Progenitor cell of endocrine pancreas (in vitro differentiated cells): ENCODE measurements around the gene SOS2. TPM values are rescaled to one million over a fixed set of nuclear protein-coding genes. Genes with fewer than 3 reads are reported as not detected.

Experiments
- DNase-seq: peaks from one replicate; pipeline ENCODE4 v3.0.0; 2021; ENCODE audit warnings: low spot score; ENCODE audit not compliant: unreplicated experiment
- H3K27ac Mint-ChIP-seq: 2 replicates; pipeline ENCODE4 v1.8.0; 2021; ENCODE audit warnings: mild to moderate bottlenecking, moderate library complexity, mixed read lengths
- H3K27me3 Mint-ChIP-seq: 2 replicates; pipeline ENCODE4 v1.8.0; 2021; ENCODE audit warnings: mixed read lengths
- H3K36me3 Mint-ChIP-seq: 2 replicates; pipeline ENCODE4 v1.8.0; 2022; ENCODE audit warnings: mixed read lengths; ENCODE audit not compliant: insufficient read depth
- H3K4me1 Mint-ChIP-seq: 2 replicates; pipeline ENCODE4 v1.8.0; 2021; ENCODE audit warnings: low read depth, mixed read lengths
- H3K4me3 Mint-ChIP-seq: 2 replicates; pipeline ENCODE4 v1.8.0; 2021; ENCODE audit warnings: low read depth, mild to moderate bottlenecking, moderate library complexity, mixed read lengths
- H3K9me3 Mint-ChIP-seq: 2 replicates; pipeline ENCODE4 v1.8.0; 2021; ENCODE audit warnings: low read depth, mixed read lengths
- total RNA-seq: library from RNA; stranded (reverse); gene quantifications from 2 replicates; pipeline ENCODE4 v1.2.1, GENCODE V29; 2021
- TF ChIP-seq, protein P1 (sequence below): fragments of 200-600 bp; sonication (generic); IDR thresholded peaks from one replicate; pipeline ENCODE4 v1.5.0; 2021; ENCODE audit warnings: antibody characterized with exemption, mild to moderate bottlenecking; ENCODE audit not compliant: unreplicated experiment

SOS2 gene
- total RNA-seq, 1 donor from 2014 or later: 35.7 TPM

DNA sequence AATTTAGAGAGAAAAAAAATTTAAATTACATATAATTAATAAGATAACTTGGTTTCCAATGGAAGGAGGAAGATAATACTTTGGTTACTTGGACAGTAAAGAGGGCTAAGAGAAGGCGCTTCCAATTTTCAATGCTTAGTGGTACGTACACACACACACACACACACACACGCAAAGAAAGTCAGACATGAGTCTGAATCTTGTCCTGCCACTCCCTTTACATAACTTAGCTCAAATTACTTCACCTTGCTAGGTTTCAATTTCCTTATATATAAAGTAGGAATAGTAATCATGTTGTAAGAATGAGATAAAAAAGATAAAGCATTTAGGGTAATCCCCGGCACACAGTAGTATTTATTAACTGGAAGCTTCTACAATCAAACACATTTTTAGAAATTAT, 75.3 kb downstream of the SOS2 start:
- H3K36me3 Mint-ChIP-seq: peaks cover 22% of the 10 kb centered on the region
- H3K4me1 Mint-ChIP-seq: peaks cover 3% of the 10 kb centered on the region
- DNase-seq: no peak
- TF ChIP-seq, protein P1, sequence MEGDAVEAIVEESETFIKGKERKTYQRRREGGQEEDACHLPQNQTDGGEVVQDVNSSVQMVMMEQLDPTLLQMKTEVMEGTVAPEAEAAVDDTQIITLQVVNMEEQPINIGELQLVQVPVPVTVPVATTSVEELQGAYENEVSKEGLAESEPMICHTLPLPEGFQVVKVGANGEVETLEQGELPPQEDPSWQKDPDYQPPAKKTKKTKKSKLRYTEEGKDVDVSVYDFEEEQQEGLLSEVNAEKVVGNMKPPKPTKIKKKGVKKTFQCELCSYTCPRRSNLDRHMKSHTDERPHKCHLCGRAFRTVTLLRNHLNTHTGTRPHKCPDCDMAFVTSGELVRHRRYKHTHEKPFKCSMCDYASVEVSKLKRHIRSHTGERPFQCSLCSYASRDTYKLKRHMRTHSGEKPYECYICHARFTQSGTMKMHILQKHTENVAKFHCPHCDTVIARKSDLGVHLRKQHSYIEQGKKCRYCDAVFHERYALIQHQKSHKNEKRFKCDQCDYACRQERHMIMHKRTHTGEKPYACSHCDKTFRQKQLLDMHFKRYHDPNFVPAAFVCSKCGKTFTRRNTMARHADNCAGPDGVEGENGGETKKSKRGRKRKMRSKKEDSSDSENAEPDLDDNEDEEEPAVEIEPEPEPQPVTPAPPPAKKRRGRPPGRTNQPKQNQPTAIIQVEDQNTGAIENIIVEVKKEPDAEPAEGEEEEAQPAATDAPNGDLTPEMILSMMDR: no peak
- H3K27ac Mint-ChIP-seq: no peak overlapping the region
- no peak overlapping the region for H3K4me3 Mint-ChIP-seq
- H3K9me3 Mint-ChIP-seq: no peaks in the 10 kb centered on the region
- H3K27me3 Mint-ChIP-seq: no peaks in the 10 kb centered on the region

DNA sequence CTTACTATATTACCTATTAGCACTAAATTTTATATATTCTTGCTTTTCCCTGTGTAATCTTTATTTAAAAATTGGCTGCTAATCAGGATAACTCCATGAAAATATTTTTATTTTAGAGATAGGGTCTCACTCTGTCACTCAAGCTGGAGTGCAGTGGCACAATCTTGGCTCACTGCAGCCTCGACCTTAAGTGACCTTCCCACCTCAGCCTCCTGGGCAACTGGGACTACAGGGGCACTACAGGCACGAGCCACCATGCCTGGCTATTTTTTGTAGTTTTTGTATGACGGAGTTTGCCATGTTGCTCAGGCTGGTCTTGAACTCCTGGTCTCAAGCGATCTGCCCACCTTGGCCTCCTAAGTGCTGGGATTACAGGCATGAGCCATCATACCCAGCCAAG, 82.6 kb downstream of the SOS2 start:
- no peak overlapping the region for H3K4me3 Mint-ChIP-seq
- no peak overlapping the region for H3K27ac Mint-ChIP-seq
- no peaks in the 10 kb centered on the region for H3K4me1 Mint-ChIP-seq
- TF ChIP-seq, protein P1: no peak
- H3K27me3 Mint-ChIP-seq: no peaks in the 10 kb centered on the region
- peaks cover 19% of the 10 kb centered on the region for H3K36me3 Mint-ChIP-seq
- H3K9me3 Mint-ChIP-seq: no peaks in the 10 kb centered on the region
- no peak for DNase-seq

DNA sequence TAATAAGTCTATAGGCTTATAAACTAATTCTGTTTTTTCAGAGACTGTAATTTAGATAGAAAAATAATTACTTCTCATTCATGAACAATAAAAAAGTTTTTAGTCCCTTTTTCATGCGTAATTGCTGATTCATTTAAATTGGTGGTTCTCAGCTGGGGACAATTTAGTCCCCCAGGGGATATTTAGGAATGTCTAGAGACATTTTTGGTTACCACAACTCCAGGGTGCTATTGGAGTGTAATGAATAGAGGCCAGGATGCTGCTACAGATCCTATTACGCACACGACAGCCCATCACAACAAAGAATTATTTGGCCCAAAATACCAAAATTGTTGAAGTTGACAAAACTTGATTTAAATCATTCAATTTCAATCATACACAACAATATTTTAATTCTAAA, 92.2 kb downstream of the SOS2 start:
- H3K27me3 Mint-ChIP-seq: no peaks in the 10 kb centered on the region
- TF ChIP-seq, protein P1: no peak
- no peaks in the 10 kb centered on the region for H3K9me3 Mint-ChIP-seq
- H3K27ac Mint-ChIP-seq: no peak overlapping the region
- H3K4me1 Mint-ChIP-seq: no peaks in the 10 kb centered on the region
- DNase-seq: no peak
- peaks cover 4% of the 10 kb centered on the region for H3K36me3 Mint-ChIP-seq
- no peak overlapping the region for H3K4me3 Mint-ChIP-seq

DNA sequence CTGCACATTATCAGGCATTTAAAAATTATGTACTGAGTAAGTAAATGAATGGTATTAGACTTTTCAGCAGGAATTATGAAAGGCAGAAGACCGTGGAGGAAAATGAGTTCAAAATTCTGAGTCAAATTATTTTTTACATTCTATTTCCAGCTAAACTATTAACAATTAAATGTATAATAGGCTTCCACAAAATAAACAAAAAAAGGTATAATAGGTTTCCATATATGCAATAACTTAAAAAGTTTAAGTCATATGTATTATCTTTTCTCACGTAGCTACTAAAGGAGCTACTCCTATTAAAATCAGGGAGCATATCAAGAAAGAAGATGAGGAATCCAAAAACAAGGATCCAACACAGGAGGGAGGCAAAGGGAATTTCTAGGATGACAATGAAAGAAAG, 103.6 kb downstream of the SOS2 start:
- H3K27me3 Mint-ChIP-seq: no peaks in the 10 kb centered on the region
- peaks cover 18% of the 10 kb centered on the region for H3K36me3 Mint-ChIP-seq
- H3K27ac Mint-ChIP-seq: no peak overlapping the region
- H3K4me1 Mint-ChIP-seq: peaks cover 3% of the 10 kb centered on the region
- DNase-seq: no peak
- no peaks in the 10 kb centered on the region for H3K9me3 Mint-ChIP-seq
- no peak overlapping the region for H3K4me3 Mint-ChIP-seq
- TF ChIP-seq, protein P1: no peak

DNA sequence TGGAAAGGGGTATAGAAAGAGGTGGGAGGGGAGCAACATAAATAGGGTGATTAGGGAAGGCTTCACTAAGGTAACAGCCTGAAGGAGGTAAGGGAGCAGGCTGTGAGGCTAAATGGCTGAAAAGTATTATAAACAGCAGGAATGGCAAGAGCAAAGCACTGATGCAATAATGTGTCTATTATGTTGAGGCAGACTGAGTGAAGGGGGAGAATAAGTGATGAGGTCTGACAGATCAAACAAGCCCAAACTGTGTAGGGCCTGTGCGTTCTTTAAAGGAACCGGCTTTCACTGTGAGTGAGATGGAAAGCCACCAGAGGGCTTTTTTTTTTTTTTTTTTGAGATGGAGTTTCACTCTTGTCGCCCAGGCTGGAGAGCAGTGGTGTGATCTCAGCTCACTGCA, 108.3 kb downstream of the SOS2 start:
- DNase-seq: no peak
- Mint-ChIP-seq H3K4me1 (peaks cover 9% of the 10 kb centered on the region), H3K9me3 (no peaks in the 10 kb centered on the region), H3K27ac (no peak overlapping the region), H3K4me3 (no peak overlapping the region), H3K27me3 (no peaks in the 10 kb centered on the region), H3K36me3 (peaks cover 15% of the 10 kb centered on the region)
- TF ChIP-seq, protein P1: peak; percentile 6

DNA sequence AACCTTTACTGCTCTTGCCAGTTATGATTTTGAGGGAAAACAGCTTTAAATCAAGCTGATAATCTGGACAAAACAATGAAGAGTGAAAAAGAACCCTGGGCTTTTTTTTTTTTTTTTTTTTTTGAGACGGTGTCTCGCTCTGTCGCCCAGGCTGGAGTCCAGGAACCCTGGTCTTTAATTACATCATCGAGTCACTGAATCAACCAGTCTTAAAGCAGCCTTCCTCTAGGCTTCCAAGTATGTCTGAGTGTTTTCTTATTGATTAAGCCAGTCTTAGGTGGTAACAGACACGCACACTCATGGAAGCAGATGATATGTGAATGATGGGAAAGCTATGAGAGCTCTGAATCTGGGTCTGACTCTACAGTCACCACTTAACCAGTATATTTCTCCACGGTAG, 109.1 kb downstream of the SOS2 start:
- Mint-ChIP-seq H3K36me3 (peaks cover 15% of the 10 kb centered on the region), H3K4me3 (no peak overlapping the region), H3K4me1 (peaks cover 13% of the 10 kb centered on the region), H3K9me3 (no peaks in the 10 kb centered on the region), H3K27ac (no peak overlapping the region), H3K27me3 (no peaks in the 10 kb centered on the region)
- TF ChIP-seq, protein P1: no peak
- no peak for DNase-seq
